ENCODE measurements around the gene ILDR2.

GRCh38 chr1:166889776-166890175 lies 85.6 kb downstream of the ILDR2 start:
- no peak for TF ChIP-seq CTCF (IDR thresholded peaks at IDR 0.05; ENCODE audit: insufficient read depth, low read length)
- no peak for TF ChIP-seq POLR2AphosphoS5 (IDR thresholded peaks at IDR 0.05; ENCODE audit: low read depth)
